ENCODE measurements around the gene TRIP6. TPM values are rescaled to one million over a fixed set of nuclear protein-coding genes. Genes with fewer than 3 reads are reported as not detected.
A peak's percentile ranks its signal among the peaks of the same experiment; 100 is the strongest.

The TRIP6 gene
- total RNA-seq (ENCODE audit: low replicate concordance), result 14.9 and 49.5 TPM in 2 replicates

DNA sequence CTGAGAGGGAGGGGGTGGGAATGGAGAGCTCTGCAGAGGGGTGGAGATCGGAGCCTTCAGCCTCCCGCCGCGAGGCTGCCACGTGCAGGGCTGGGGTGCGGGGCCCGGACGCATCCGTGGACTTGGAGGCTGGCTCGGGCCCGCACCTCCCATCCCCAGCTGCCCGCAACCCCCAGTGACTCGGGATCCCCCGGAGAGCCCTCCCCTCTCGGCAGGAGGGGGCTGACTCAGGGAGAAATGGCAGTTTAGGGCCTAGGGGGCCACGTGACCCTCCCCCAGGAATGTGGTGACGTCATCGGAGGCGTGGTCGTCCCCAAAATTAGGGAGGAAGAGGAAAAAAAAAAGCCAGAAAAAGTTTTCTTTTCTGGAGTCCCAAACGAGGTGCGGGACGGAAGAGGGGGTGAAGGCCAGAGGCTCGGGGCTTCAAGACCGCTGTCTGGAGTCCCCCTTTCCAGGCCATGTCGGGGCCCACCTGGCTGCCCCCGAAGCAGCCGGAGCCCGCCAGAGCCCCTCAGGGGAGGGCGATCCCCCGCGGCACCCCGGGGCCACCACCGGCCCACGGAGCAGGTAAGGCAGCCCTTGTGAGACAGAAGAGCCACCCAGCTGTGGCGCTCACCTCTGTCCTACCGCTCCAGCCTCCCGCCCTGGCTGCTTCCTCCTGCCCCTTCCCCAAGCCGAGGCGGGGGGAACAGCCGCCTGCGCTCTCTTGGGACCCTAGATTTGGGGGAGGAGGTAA lies at the start of gene TRIP6:
TRIP6 (plus strand) TSS at position 348 of the 736 bp plus-strand sequence; CDS start at position 459, 111 bp downstream.
- Histone ChIP-seq H4K20me1 (ENCODE audit: low read depth) (no peaks in the 10 kb centered on the region), H3K9ac (peak within 1 kb of the TSS; percentile 90), H2AFZ (replicated peaks) (peak within 1 kb of the TSS; percentile 81), H3K9me3 (ENCODE audit: low read depth) (no peaks in the 10 kb centered on the region), H3F3A (ENCODE audit: low read depth) (peaks cover 10% of the 10 kb centered on the region), H3K4me2 (peak within 1 kb of the TSS; percentile 98), H3K79me2 (ENCODE audit: low read depth) (peaks cover 26% of the 10 kb centered on the region), H3K4me1 (peaks cover 13% of the 10 kb centered on the region), H3K4me3 (peak within 1 kb of the TSS; percentile 93), H3K27ac (peak within 1 kb of the TSS; percentile 42), H3K36me3 (no peaks in the 10 kb centered on the region), H3K27me3 (no peaks in the 10 kb centered on the region)
- Mint-ChIP-seq H3K4me3 (peak within 1 kb of the TSS; percentile 94), H3K4me1 (peaks cover 11% of the 10 kb centered on the region), H3K27ac (peak within 1 kb of the TSS; percentile 91), H3K9me3 (no peaks in the 10 kb centered on the region), H3K36me3 (peaks cover 7% of the 10 kb centered on the region), H3K27me3 (ENCODE audit: insufficient read depth, low read depth) (peaks cover 5% of the 10 kb centered on the region)
- peak; percentile 91 for DNase-seq (ENCODE audit: low spot score)
- TF ChIP-seq EZH2 (IDR thresholded peaks at IDR 0.05) (no peak), CTCF (IDR thresholded peaks at IDR 0.05) (no peak), EZH2phosphoT487 (IDR thresholded peaks at IDR 0.05) (no peak)

GRCh38 chr7:100818366-100818765 lies 48.8 kb upstream of the TRIP6 start:
- Mint-ChIP-seq H3K27ac (no peak overlapping the region), H3K9me3 (no peaks in the 10 kb centered on the region), H3K36me3 (peaks cover 34% of the 10 kb centered on the region), H3K27me3 (ENCODE audit: insufficient read depth, low read depth) (peaks cover 9% of the 10 kb centered on the region), H3K4me3 (no peak overlapping the region), H3K4me1 (no peaks in the 10 kb centered on the region)
- Histone ChIP-seq H3F3A (ENCODE audit: low read depth) (no peaks in the 10 kb centered on the region), H2AFZ (replicated peaks) (no peak overlapping the region), H3K9ac (no peak overlapping the region), H3K4me1 (no peaks in the 10 kb centered on the region), H3K36me3 (peaks cover 3% of the 10 kb centered on the region), H3K79me2 (ENCODE audit: low read depth) (peaks cover 14% of the 10 kb centered on the region), H3K9me3 (ENCODE audit: low read depth) (no peaks in the 10 kb centered on the region), H4K20me1 (ENCODE audit: low read depth) (peaks cover 20% of the 10 kb centered on the region), H3K27me3 (no peaks in the 10 kb centered on the region), H3K27ac (no peak overlapping the region), H3K4me3 (no peak overlapping the region), H3K4me2 (no peak overlapping the region)
- no peak for DNase-seq (ENCODE audit: low spot score)
- no peak for TF ChIP-seq EZH2 (IDR thresholded peaks at IDR 0.05)
- no peak for TF ChIP-seq CTCF (IDR thresholded peaks at IDR 0.05)
- no peak for TF ChIP-seq EZH2phosphoT487 (IDR thresholded peaks at IDR 0.05)

- Histone ChIP-seq H3K9ac (no peak overlapping the region), H3K9me3 (ENCODE audit: low read depth) (no peaks in the 10 kb centered on the region), H3F3A (ENCODE audit: low read depth) (no peaks in the 10 kb centered on the region), H3K4me2 (no peak overlapping the region), H3K4me3 (no peak overlapping the region), H3K36me3 (peaks cover 3% of the 10 kb centered on the region), H3K27me3 (no peaks in the 10 kb centered on the region), H3K79me2 (ENCODE audit: low read depth) (peaks cover 18% of the 10 kb centered on the region), H3K27ac (no peak overlapping the region), H2AFZ (replicated peaks) (no peak overlapping the region), H3K4me1 (no peaks in the 10 kb centered on the region), H4K20me1 (ENCODE audit: low read depth) (peaks cover 20% of the 10 kb centered on the region)
- H3K4me1 Mint-ChIP-seq, result no peaks in the 10 kb centered on the region
- no peak overlapping the region for H3K27ac Mint-ChIP-seq
- DNase-seq (ENCODE audit: low spot score), result no peak
- peaks cover 32% of the 10 kb centered on the region for H3K36me3 Mint-ChIP-seq
- peaks cover 9% of the 10 kb centered on the region for H3K27me3 Mint-ChIP-seq (ENCODE audit: insufficient read depth, low read depth)
- H3K9me3 Mint-ChIP-seq, result no peaks in the 10 kb centered on the region
- no peak overlapping the region for H3K4me3 Mint-ChIP-seq
- TF ChIP-seq EZH2phosphoT487 (IDR thresholded peaks at IDR 0.05) (no peak), EZH2 (IDR thresholded peaks at IDR 0.05) (no peak), CTCF (IDR thresholded peaks at IDR 0.05) (no peak)
Measured at GRCh38 chr7:100818825-100819224, 48.4 kb upstream of the TRIP6 start.

Data from neural progenitor cell (in vitro differentiated cells).